NCI-H2171 treated with DMSO at 0.1 percent for 48 hours (cell line): Measurements from ENCODE around the gene RIPOR2.
"Not testable (repeated sequence)": the region's sequence is repeated elsewhere in the genome, so short reads cannot be mapped to it uniquely, and the experiment has no call there.

Experiments
- DNase-seq: peaks from one replicate; lab custom pipeline; 2025; lab: John Stamatoyannopoulos, UW

The RIPOR2 gene

DNA sequence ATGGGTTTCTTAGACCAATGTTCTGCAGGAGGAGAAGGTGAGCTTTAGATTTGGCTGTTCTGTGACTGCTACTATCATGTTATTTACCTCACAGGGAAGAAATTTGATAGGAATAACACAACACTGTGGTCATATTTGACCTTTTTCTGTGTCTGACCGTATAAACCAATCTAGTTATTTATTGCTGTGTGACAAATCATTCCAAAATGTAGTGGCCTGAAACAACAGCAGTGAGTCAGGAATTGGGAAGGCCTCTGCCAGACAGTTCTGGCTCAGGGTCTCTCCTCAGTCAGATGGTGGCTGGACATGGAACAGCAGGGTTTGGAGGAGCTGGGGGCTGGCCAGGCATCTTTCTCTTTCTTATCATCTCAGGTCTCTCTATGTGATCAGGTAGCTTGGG lies 33.0 kb downstream of the RIPOR2 start:
- DNase-seq = no peak

DNA sequence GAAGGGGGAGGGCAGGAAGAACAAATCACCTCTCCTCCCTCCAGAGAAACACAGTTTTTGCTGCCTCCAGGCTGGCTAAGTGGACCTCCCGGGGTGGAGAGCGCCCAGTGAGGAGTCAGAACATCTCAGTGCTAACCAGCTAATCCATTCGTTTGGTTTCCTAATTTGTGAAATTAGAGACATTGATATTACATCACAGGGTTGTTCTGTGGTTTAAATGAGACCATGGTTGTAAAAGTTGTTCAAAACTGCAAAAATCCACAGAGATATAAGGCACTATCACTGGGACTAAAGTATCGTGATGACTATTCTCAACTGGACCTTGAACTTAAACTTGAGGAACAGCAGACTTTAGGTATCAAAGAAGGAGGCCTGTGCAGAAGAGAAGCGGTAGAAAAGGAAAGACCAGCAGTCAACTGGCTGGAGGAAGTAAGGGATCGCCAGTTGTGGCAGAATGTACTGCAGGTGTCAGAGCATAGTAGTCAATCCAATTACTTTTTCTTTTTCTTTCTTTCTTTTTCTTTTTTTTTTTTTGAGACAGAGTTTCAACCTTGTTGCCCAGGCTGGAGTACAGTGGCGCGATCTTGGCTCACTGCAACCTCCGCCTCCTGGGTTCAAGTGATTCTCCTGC lies 33.9 kb downstream of the RIPOR2 start:
- no peak for DNase-seq

DNA sequence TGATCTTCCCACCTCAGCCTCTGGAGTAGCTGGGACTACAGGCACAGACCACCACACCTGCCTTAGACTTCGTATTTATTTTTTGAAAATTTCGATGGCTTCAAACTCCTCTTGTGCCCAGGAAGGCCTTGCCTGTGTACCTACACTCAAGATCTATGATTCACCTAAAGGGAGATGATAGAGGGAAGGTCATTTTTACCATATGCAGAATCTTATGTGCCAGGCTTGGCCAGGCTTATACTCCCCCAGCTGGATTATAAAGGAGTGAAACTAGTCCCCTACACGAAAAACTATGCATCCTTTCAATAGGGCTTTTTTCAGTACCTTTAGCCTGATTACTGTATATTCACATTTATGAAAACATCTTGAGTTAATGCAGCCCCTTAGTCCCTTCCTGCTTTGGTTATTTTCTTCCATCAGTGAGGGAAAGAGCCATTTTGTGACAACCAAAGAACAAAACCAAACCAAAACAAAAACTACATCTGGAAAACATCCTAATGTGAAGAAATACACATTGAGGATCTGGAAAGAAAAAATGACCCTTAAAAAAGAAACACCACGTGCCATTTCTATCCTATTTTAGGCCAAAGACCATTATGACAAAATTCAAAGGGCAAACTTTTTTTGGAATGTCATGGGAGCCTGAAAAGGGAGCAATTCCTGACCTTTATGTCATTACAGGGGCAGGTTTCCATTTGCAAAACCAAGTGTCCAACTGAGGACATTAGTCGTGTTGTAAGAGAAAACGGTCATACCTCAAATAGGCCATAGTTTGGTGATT lies 34.7 kb downstream of the RIPOR2 start:
- DNase-seq = no peak

DNA sequence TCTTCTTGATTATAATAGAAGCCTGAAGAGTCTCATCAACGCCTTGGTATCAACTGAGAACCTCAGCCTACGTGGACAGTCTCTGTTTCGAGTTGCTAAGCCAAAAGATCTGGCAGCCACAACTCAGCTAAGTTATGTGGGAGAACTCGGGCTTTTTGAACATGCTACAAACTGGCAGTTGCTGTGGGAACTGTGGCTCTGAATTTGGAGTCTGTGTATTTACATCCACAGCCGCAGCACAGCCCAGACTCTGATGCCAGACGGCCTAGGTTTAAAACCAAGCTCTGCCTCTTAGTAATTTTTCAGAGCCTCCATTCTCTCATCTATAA lies 35.8 kb downstream of the RIPOR2 start:
- DNase-seq = no peak

DNA sequence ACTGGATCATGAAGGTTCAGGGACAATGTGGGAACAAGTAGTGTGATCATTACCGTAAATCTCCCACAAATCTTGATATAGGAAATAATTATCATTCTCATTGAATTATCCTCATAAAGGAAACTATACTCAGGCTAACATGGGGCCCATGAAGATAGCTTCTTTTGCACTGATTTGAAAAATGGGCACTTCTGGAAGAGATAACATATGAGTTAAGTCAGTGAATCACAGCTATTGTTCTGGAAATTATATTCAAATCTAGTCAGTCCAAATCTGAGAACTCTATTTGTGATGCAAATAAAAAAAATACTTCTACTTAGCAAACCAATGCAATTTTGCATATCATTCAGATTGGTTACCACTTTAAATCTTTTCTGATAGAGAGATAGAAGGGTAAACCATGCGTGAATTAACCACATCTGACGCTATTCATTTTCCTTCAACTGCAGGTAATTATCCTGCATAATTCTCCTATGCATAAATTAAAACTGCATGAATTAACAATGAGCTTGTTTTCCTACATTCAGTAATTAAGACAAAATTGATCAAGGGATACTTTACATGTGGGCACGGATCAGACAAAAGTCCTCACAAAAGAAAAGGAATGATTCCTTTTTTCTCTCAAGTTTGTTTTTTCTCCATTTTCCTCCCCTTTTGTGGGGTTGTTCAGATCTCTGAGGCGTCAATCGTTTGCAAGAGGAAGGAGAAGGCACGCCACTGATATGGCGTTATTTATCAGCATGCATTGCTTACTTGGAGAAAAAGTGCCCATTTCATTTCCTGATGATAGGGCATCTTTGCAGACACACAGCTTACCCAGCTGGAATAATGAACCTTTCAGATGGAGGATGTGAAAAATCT lies 36.4 kb downstream of the RIPOR2 start:
- no peak for DNase-seq

DNA sequence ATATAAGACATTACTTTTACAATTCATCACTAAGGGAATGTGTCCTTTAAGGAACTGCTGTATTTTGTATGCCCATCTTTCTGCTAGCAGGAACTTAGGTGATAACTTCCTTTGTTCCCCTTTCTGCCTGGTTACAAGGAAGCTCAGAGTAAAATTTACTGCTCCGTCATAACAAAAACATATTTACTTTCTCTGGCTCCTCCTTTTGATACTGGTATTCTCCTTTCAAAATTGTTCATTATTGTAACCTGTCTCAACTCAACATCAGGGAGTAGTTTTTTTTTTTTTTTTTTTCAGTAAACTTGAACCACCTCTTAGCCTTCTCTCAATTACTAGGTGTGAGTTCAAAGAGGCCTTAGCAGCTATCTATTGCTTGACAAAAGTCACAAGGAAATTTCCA lies 37.1 kb downstream of the RIPOR2 start:
- DNase-seq = no peak

DNA sequence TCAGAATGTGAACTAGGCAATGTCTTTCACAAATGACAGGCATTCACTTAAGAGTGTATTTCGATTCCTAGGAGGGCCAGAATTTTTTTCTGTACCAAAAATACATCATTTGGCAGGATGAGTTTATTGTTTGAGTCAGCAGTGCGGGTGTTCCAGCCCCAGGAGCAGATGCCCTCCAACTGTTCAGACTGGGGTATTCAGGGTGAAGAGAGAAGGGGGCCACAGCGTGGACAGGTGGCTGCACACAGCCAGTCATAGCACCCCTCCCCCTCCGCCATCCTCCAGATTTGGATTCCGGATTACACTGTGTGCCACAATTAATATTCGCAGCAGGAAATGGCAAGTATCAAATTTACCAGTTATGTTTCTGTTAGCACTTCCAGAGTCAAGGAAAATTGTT lies 38.6 kb downstream of the RIPOR2 start:
- DNase-seq = peak; percentile 68

DNA sequence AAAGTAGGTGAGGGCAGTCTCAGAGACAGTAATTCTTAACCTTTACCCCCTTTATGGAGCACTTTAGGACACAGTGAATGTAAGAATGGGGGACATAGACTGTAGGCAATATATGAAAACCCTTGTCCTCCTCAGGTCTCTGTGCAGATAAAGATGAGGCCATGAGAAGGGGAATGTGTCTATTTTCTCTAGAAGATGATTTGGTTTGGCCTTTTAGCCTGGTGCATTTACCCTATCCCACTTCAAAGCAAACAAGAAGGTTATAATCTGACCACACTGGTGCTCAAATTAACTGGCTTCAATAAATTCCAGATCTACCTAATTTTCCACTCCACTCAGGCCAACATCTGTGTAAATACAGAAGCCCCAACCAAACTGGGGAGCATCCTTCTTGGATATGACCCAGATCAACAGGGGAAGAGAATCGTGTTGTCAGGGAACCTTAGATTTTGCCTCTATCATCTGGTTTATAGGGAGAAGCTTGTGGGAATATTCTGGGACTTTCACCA lies 42.4 kb downstream of the RIPOR2 start:
- DNase-seq = no peak

DNA sequence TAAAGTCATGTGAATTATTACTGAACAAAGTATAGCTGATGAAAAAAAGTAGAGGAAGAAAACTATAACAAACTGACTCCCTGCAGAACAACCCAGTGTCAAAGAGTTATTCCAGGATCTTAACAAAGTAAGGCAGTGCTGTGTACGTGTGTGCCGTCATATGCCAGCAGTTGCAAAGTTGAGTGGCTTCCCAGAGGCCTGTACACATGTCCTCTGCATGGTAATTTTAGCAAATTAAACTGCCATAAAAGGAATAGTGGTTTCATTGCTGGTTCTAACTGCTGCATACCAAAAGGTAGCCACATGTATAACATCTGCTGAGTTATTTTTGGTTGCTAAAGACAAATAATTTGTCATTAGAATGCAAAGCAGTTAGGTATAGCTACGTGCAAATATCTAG lies 44.8 kb downstream of the RIPOR2 start:
- DNase-seq = peak; percentile 14

DNA sequence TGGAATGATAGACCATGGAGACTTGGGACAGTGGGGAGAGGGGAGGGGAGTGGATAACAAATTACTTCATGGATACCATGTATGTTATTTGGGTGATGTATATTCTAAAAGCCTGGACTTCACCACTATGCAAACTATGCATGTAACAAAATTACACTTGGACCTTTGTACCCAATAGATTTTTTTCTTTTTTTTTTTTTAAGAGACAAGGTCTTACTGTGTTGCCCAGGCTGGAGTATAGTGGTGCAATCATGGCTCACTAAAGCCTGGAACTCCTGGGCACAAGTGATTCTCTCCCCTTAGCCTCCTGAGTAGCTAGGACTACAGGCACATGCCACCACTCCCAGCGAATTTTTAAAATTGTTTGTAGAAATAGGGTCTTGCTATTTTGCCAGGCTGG lies 45.3 kb downstream of the RIPOR2 start:
- no peak for DNase-seq

DNA sequence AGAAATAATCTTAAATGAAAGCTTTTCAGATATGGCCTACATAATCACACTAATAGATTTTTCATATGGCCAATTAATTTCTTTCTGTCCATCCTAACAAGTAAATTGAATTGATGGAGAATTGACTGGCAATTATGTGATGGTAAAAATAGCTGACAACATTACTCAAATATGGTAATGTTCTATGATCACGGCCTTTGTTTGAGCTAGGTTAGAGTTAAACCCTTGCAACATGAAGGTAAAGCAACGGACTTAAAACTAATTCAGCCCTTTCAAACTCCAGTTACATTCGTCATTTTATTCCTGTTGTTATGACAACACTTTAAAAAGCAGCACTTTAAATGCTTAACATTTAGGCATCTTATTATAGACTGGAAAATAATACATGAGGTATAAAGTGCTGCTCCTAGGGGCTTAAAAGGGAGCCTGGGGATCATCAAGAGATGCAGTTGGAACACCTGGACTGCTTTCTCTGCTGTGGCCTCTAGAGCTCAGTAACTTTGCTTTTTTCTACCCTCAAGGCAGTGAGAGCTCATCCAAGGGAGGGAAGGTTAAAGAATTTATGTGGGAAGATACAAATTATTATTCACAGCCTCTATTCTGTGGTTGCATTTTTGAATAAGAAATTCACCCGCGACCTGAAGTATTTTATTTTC lies 46.9 kb downstream of the RIPOR2 start:
- DNase-seq = peak; percentile 15

DNA sequence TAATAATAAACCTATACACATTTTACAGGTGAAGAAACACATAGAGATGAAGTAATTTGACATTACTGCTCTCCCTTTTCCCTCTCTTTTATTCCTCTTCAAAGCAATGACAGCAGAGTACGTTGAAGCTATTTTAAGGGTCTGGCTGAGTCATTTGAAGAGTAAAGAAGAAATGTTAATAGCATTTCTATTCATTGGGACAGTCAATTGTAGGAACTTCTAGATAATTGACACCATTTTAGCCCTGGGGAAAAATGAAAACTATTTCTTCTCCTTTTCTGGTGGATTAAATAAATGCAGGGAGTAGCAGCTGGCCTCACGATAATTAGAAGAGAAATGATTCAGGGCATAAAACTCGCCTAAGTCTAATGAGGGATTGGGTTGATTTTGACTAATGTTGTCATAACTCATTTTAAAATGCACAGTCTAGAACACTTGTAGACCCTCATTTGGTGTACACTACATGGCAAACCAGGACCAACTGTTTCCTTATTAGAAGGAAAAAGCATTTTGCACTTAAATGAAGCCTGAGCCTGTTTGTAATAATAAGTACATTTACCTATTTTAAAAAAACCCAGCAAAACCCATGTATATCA lies 48.1 kb downstream of the RIPOR2 start:
- no peak for DNase-seq

DNA sequence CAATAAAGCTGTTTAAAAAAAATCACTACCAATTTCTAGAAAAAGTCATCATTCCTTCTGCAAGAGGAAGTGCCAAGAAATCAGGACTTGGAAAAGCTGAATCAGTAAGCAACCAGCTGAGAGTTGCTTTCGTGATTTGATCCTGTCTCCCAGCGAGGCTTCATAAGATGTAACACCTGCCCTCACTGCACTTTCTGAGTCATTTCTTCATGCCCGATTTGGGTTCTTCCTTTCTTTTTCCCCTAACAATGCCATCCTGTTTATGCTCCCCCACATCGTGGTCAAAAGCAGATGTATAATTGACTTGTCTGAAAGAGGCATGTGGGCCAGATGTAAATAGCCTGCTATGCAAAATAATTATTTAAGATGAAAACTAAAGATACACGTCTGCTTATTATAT lies 52.1 kb downstream of the RIPOR2 start:
- no peak for DNase-seq

DNA sequence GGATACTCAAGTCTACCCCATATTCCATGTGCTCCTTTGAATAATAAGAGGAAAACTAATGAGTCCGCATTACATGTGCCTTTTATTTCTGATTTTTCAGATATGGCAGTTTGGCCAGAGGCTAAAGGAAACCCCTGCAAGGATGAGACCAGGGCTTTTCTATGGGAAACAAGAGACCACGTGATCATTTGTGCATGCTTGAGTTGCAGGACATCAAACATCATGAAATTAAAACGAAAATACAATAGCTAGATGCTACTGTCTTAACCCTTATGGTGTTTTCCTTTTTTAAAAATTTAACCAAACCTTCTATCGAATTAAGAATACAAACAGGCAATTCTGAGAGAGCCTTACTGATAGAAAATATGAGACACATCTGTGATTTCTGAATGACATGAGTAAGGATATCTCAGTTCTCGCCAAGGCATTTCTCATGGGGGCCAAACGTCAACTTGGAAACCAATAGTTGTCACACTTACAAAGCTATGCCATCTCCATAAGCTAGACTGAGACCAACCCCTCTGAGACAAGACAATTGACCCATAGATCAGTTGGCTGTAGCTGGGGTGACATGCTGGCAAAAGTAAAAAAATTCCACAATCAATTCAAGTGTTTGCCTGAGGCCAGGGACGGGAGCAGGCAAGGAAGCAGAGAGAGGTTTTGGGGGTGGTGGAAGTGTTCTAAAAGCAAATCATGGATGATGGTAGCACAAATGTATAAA lies 52.8 kb downstream of the RIPOR2 start:
- no peak for DNase-seq

DNA sequence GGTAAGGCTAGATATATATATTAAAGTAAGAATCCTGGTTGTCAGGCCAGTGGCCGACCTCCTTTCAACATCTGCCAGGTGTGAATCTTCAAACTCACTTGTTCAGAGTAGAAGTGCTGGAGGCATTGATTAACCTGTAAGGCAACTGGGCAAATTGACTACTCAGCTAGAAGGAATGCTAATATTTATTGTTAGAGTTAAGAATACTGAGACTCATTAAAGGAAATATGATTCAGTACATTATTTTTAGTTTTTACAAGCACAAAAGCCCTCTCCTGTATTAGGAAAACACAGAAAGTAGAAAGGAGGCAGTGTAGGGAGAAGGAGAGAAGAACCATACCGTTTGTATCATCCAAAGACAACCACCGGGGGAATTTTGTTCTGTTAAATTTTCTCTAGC lies 53.5 kb downstream of the RIPOR2 start:
- DNase-seq = no peak

DNA sequence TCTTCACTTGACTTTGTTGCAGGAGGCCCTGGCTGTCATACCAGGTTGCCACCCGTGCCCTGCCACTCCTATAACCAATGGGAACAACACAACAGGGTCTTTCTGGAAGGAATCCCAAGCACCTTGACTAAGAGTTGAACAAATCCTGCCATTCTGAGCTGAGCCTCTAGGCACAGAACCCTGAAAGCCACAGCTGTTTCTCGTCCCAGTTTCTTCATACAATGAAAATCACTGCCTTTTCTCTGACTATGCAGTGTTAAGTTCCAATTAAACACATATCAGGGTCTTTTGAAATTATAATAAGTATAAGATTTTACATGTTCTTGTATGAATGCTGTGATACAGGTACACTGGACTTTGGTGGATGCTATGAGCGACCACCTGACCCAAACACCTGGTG lies 54.4 kb downstream of the RIPOR2 start:
- DNase-seq = no peak

DNA sequence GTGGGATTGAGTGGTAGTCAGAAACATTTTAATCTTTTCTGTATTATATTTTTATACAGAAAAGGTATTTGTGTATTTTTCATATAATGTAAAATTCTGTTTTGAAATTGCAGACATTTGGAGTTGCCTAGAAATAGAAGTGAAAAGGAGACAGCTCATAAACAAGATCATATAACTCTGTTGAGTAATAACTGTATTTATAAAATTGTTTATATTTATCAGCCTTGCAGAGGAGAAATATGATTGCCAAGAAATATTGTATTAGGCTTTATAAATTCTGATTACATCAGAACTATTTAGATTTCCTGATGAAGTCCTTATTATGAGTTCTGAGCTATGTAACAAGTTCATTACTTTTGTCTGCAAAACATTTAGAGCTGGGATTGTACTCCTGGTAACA lies 55.3 kb downstream of the RIPOR2 start:
- no peak for DNase-seq

DNA sequence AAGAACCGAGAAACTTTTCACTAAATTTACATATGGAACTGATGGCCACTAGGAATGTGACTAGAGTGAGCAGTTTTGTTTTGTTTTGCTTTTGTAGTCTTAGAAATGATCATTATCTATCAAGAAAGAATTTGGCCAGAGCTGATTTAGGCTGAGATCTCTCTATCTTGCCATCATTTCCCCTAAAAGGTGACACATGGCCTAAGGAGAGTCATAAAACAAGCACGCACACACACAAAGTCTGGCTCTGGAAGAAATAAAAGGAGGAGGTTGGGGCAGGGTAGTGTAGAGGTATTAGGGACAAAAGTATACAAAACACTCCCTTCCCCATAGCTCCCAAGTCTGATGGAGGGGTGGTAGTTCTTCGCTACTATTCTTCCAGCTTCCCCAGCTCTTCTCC lies 56.4 kb downstream of the RIPOR2 start:
- DNase-seq = no peak

DNA sequence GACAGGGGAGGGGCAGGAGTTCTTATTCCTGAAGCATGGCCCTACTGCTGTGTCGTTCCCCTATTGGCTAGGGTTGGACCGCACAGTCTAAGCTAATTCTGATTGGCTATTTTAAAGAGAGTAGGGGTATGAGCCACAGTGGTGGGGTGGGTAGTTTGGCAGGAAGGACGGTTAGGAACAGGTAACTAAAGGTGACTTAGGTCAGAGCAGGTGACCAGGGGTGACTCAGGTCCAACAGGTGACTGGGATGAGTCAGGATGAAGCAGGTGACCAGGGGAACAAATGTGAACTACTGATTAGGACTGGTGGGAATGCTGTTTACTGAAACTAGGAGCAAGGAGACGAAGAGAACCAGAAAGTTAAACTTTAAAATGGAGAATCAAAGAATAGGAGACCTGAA lies 58.0 kb downstream of the RIPOR2 start:
- DNase-seq = not testable (repeated sequence)

DNA sequence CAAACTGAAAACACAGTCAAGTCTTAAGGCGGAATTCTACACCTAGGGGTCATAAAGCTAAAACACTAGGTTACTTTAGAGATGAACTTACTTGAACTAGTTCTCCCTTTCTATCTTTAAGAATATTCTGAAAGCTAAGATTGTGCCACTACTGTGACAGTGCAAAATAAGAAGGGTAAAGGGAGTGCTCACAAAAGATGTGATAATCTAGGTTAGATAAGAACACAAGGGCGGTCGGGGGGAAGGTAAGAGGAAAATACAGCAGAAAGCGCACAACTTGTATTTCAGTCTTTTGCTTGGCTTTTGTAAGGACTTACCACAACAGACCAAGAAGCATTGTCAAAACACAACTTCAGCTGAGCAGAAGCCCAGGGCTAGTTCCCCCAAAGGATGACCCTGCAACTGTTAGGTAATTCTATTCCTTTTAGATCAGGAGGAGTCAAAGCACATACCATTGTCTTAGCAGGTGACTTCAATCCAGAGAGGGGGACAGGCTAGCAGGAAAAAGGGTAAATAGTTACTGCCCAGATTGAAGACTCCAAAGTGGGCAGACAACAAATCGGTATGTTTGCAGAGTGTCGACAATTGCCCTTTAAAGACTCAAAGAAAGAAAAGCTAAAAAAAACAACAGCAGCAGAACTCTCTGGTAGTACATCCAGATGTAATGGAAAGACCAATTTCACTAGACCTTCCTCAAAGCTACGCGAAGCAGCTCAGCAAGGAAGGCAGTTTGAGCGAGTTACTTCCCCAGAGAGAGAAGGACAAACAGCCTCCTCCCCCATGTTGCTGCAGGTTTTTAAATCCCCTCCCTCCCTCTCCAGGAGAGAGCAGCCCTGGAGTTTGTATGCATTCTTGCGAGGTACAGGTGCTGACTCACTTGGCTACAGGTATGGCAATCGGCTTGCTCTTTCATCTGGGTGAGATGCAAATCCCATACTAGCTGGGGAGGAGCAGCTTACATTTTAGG lies 59.0 kb downstream of the RIPOR2 start:
- DNase-seq = no peak
